ENCODE results near the gene HS6ST3.

DNA sequence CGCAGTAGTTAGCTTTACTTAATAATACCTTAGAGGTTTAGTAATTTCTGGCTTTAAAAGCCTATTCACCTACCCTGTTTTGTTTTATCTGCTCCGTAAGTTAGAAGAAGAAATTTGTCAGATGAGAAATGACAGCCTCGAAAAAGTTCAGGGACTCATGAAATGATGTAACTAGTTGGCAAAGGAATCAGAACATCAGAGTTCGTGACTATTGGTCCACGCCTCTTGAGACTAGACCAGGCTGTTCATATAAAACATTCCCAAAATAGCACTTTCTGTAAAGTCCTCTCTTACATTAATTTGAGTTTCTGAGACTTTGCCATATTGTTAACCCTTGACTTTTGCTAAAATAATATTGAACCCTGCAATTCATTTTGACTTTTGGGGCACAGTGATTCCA is 92.0 kb downstream of the HS6ST3 start:
- no peak for TF ChIP-seq EZH2 (IDR thresholded peaks at IDR 0.05)
- TF ChIP-seq POLR2AphosphoS5 (IDR thresholded peaks at IDR 0.05; ENCODE audit: borderline replicate concordance, low read depth, low read length): no peak
